Uterus (tissue), 4 donors: Measurements from ENCODE around the gene SLC49A3. TPM values are rescaled to one million over a fixed set of nuclear protein-coding genes. Genes with fewer than 3 reads are reported as not detected.
A peak's percentile ranks its signal among the peaks of the same experiment; 100 is the strongest.

Source experiments
- DNase-seq, 2 donors: peaks; one replicate each; pipeline ENCODE4 v3.0.0-alpha.2; 2019 to 2020
- H3K27ac ChIP-seq, 2 donors: fragments of 200-600 bp; sonication (generic); 1 replicate in 1 of 2; 2 replicates in 1 of 2; pipeline ENCODE4 v1.5.1; 2016 to 2018
- H3K27me3 ChIP-seq, 2 donors: fragments of 200-600 bp; sonication (generic); one replicate each; pipeline ENCODE4 v1.5.1; 2018 to 2019; ENCODE audit warnings: control low read depth in 1 of 2
- H3K36me3 ChIP-seq, 2 donors: fragments of 200-600 bp; sonication (generic); one replicate each; pipeline ENCODE4 v1.5.1; 2019; ENCODE audit warnings: control low read depth in 1 of 2
- H3K4me1 ChIP-seq, 2 donors: fragments of 200-600 bp; sonication (generic); one replicate each; pipeline ENCODE4 v1.5.1; 2018 to 2019; ENCODE audit warnings: control low read depth in 1 of 2
- H3K4me3 ChIP-seq, 2 donors: fragments of 200-600 bp; sonication (generic); 1 replicate in 1 of 2; 2 replicates in 1 of 2; pipeline ENCODE4 v1.5.1; 2018 to 2019; ENCODE audit warnings: mild to moderate bottlenecking in 1 of 2
- H3K9me3 ChIP-seq, 2 donors: fragments of 200-600 bp; sonication (generic); one replicate each; pipeline ENCODE4 v1.5.1; 2019; ENCODE audit warnings: control low read depth in 1 of 2
- POLR2A ChIP-seq, 2 donors: fragments of 450-650 bp; IDR thresholded peaks; one replicate each; pipeline ENCODE4 v1.6.1; 2016; ENCODE audit warnings: antibody characterized with exemption in 2 of 2, mild to moderate bottlenecking in 1 of 2, moderate library complexity in 1 of 2
- intact Hi-C: fragments of 100-400 bp; cut with DNase I; formaldehyde crosslinking; loops from one replicate; pipeline ENCODE4 v1.15.1; 2023; ENCODE audit warnings: low total_unique reads
- total RNA-seq, 4 donors: library from RNA; depleted of rRNA in 3 of 4; stranded (reverse); fragments of >200 nt in 3 of 4; gene quantifications; one replicate each; pipeline versions ENCODE4 v1.1.0 to v1.2.4, GENCODE V29; 2014 to 2023
- TF ChIP-seq, protein P1 (sequence below), 4 experiments: fragments of 200-600 bp in 2 of 4; fragments of 450-650 bp in 2 of 4; sonication (generic) in 2 of 4; IDR thresholded peaks; one replicate each; pipeline ENCODE4 v1.5.1; 2016 to 2019; ENCODE audit warnings: antibody characterized with exemption in 4 of 4, mild to moderate bottlenecking in 2 of 4, moderate library complexity in 1 of 4
- donor health status: DM: yes; HTN: yes; CAD: no.

SLC49A3 gene
- total RNA-seq, 4 donors from 2014 or later, result 1.2 to 12.6 (median 2.8) TPM

DNA sequence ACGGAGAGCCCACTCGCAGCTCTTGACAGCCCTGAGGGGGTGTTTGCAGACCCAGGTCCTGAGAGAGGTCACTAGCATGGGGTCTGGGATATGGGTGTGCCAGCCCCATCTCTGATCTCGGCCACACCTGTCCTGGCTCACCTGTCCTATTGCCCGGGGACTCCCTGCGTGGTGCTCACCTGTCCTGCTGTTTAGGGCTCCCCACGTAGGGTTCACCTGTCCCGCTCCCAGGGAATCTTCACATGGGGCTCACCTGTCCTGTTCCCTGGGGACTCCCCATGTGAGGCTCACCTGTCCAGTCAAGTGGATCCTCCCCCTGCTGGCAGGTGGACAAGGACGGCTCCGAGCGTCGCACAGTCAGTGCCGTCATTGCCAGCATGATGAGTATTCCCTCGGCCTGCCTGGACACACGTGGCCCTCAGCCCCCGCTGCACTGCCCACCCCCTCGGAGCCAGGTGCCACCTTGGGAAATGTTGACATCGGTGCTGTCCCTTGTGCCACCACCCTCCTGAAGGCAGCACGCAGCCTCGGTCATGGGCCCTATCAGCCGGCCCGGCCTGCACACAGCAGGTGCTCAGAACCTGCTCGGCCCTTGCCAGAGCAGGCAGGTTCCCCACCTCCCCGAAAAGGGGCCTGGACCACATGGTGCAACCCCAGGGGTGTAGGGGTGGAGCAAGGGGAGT, 6.3 kb downstream of the SLC49A3 start:
- H3K9me3 ChIP-seq, result no peaks in the 10 kb centered on the region
- H3K36me3 ChIP-seq, result no peaks in the 10 kb centered on the region
- H3K27me3 ChIP-seq, result no peaks in the 10 kb centered on the region
- intact Hi-C loops, result no loop called here
- H3K27ac ChIP-seq, result no peak overlapping the region
- no peak overlapping the region for H3K4me3 ChIP-seq
- no peak for DNase-seq
- peaks cover 0 to 17% of the 10 kb centered on the region in 2 donors for H3K4me1 ChIP-seq
- TF ChIP-seq, protein P1, sequence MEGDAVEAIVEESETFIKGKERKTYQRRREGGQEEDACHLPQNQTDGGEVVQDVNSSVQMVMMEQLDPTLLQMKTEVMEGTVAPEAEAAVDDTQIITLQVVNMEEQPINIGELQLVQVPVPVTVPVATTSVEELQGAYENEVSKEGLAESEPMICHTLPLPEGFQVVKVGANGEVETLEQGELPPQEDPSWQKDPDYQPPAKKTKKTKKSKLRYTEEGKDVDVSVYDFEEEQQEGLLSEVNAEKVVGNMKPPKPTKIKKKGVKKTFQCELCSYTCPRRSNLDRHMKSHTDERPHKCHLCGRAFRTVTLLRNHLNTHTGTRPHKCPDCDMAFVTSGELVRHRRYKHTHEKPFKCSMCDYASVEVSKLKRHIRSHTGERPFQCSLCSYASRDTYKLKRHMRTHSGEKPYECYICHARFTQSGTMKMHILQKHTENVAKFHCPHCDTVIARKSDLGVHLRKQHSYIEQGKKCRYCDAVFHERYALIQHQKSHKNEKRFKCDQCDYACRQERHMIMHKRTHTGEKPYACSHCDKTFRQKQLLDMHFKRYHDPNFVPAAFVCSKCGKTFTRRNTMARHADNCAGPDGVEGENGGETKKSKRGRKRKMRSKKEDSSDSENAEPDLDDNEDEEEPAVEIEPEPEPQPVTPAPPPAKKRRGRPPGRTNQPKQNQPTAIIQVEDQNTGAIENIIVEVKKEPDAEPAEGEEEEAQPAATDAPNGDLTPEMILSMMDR (IDR thresholded peaks at IDR 0.05), result no peak
- no peak for TF ChIP-seq POLR2A (IDR thresholded peaks at IDR 0.05)

DNA sequence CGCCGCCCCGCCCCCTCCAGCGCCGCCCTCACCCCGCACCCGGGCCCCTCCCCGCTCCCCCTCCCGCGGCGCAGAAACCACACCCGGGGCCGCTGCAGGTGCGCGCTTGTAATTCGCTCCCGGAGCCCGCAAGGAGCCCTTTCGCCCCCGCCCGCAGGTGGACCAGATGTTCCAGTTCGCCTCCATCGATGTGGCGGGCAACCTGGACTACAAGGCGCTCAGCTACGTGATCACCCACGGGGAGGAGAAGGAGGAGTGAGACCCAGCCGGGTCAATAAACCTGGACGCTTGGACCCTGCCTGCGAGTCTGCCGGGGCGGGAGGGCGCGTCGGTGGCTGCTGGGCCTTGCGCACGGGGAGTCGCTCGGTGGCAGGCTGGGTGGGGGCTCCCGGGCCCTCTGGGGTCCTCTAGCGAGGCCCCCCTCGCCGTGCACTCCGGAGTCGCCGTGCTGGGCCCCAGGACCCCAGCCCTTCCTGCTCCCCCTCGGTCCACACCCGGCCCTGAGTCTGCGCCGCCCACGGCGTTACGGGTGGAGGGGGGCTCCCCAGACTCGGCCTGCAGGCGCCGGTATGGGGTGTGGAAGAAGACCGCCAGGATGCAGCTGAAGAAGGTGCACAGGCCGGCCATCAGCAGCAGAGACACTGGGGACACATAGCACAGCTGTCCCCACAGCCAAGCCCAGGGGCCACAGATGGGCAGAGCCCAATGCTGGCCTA, 7.1 kb downstream of the SLC49A3 start:
- H3K4me3 ChIP-seq, result peak overlapping the region in 1 of 2 donors; percentile 20
- H3K4me1 ChIP-seq, result peaks cover 0 to 11% of the 10 kb centered on the region in 2 donors
- no peaks in the 10 kb centered on the region for H3K9me3 ChIP-seq
- TF ChIP-seq, protein P1 (IDR thresholded peaks at IDR 0.05), result no peak
- TF ChIP-seq POLR2A (IDR thresholded peaks at IDR 0.05), result no peak
- no peaks in the 10 kb centered on the region for H3K36me3 ChIP-seq
- intact Hi-C loops, result no loop called here
- no peaks in the 10 kb centered on the region for H3K27me3 ChIP-seq
- no peak for DNase-seq
- no peak overlapping the region for H3K27ac ChIP-seq

DNA sequence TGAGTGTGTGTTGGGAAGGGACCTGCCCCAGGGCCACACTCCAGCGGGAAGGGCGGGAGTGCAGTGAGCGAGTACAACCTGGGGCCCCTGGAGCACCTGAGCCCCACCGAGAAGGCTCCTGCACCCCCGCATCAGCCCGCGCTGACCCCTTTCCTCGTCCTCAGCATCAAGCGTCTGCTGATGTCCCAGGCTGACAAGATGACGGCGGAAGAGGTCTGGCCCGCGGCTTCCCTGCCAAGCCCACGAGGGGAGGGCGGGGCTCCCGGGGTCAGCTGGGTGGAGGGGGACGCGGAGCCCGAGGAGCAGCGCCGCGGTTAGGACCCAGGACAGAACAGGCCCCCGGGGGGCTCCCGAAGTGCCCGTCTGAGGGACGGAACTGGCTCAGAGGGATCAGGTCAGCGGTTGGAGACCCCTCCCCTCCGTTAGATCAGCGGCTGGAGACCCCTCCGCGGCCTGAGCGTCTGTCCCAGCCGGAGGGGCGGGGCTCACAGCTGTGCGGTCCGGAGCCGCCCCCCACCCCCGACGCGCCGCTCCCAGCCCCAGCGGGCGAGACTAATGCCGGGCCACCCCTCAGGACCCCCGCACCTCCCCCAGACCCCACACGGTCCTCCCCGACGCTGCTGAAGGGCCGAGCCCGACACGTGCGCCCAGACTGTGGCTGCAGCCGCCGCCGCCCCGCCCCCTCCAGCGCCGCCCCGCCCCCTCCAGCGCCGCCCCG, 7.9 kb downstream of the SLC49A3 start:
- intact Hi-C loops, result no loop called here
- DNase-seq, result peak; percentile 53 to 63
- H3K4me3 ChIP-seq, result peak overlapping the region; percentile 39
- H3K27ac ChIP-seq, result no peak overlapping the region
- no peaks in the 10 kb centered on the region for H3K27me3 ChIP-seq
- TF ChIP-seq POLR2A (IDR thresholded peaks at IDR 0.05), result no peak
- TF ChIP-seq, protein P1 (IDR thresholded peaks at IDR 0.05), result no peak
- peaks cover 0 to 6% of the 10 kb centered on the region in 2 donors for H3K4me1 ChIP-seq
- no peaks in the 10 kb centered on the region for H3K36me3 ChIP-seq
- H3K9me3 ChIP-seq, result no peaks in the 10 kb centered on the region

DNA sequence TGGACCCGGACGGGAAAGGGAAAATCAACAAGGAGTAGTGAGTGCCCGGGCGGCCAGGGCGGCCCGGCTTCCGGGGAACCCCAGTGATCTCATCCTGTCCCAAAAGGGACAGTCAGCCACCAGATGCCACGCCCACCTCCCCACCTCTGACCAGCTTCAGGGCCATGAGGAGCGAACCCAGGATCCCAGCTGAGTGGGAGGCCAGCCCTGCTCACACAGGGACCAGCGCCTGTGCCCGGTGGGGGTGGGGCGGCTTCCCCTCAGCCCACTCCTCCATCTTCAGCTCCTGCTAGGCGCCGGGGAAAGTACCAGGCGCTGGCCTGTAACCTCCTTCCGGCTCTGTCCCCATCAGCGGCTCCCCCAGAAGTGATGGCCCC, 8.4 kb downstream of the SLC49A3 start:
- H3K4me1 ChIP-seq, result peaks cover 0 to 6% of the 10 kb centered on the region in 2 donors
- intact Hi-C loops, result no loop called here
- DNase-seq, result no peak
- H3K27me3 ChIP-seq, result no peaks in the 10 kb centered on the region
- TF ChIP-seq, protein P1 (IDR thresholded peaks at IDR 0.05), result no peak
- TF ChIP-seq POLR2A (IDR thresholded peaks at IDR 0.05), result no peak
- H3K9me3 ChIP-seq, result no peaks in the 10 kb centered on the region
- peak overlapping the region in 1 of 2 donors; percentile 39 for H3K4me3 ChIP-seq
- H3K27ac ChIP-seq, result no peak overlapping the region
- H3K36me3 ChIP-seq, result no peaks in the 10 kb centered on the region

DNA sequence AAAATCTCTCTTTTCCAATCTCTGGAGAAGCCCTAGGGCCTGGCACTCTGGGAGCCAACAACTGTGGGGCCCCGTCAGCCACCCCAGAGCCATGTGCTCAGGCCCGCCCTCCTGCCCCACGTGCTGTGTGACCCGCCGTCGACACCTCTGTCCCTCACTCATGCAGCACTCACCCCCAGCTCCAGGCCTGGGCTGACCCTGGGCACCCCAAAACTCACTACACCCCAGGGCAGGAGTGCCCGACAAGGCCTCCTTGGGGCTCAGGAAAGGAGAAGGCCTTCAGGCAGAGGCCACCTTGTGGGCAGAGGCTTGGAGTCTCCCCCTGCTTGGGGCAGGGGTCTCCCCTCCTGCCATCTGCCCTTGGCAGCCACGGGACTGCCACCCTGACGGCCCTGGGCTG, 8.9 kb downstream of the SLC49A3 start:
- H3K27me3 ChIP-seq, result no peaks in the 10 kb centered on the region
- no peak overlapping the region for H3K4me3 ChIP-seq
- H3K4me1 ChIP-seq, result peaks cover 0 to 9% of the 10 kb centered on the region in 2 donors
- TF ChIP-seq, protein P1 (IDR thresholded peaks at IDR 0.05), result no peak
- no peak for TF ChIP-seq POLR2A (IDR thresholded peaks at IDR 0.05)
- intact Hi-C loops, result no loop called here
- no peaks in the 10 kb centered on the region for H3K9me3 ChIP-seq
- H3K27ac ChIP-seq, result no peak overlapping the region
- DNase-seq, result no peak
- H3K36me3 ChIP-seq, result no peaks in the 10 kb centered on the region
